SU-DHL-6 (cell line): ENCODE measurements around the gene GARIN6.

Source experiments
- CTCF ChIP-seq: fragments of 200-600 bp; sonication (generic); IDR thresholded peaks from one replicate; pipeline ENCODE4 v1.5.1; 2017; ENCODE audit warnings: antibody characterized with exemption, mild to moderate bottlenecking, low read length, moderate library complexity; ENCODE audit not compliant: insufficient read depth, poor library complexity, severe bottlenecking
- EZH2phosphoT487 ChIP-seq: fragments of 200-600 bp; sonication (generic), shearing (Covaris generic); conservative IDR thresholded peaks from 2 replicates; pipeline ENCODE4 v1.6.1; 2018; ENCODE audit warnings: mild to moderate bottlenecking, antibody characterized with exemption, low read length, moderate library complexity, mixed read lengths

GRCh38 chr12:99680276-99680675 is 32.7 kb downstream of the GARIN6 start:
- TF ChIP-seq EZH2phosphoT487 (no peak), CTCF (no peak)
